ENCODE results near the gene CDC14A.
"Not testable (repeated sequence)": the region's sequence is repeated elsewhere in the genome, so short reads cannot be mapped to it uniquely, and the experiment has no call there.

CDC14A gene

GRCh38 chr1:100407390-100407789 lies 55.1 kb downstream of the CDC14A start:
- FAIRE-seq: not testable (repeated sequence)

- FAIRE-seq: no peak
Measured at GRCh38 chr1:100411019-100411418, 58.7 kb downstream of the CDC14A start.

DNA sequence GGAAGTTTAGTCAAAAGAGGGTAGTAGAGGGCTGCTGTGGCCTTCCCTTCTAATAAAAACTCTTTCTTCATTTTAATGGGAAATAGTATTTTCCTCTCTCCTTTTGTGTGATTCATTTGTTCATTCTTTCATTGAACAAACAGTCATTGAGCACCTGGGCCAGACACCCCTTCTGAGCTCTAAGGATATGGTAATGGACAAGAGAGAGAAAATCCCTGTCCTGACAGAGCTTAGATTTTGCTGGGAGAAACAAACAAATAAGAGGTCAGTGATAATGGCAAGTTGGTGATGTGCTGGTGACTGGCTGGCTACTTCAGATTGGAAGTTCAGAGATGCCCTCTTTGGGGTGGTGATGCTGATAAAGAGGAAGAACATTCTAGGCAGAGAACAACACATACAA lies 59.3 kb downstream of the CDC14A start:
- FAIRE-seq: no peak

DNA sequence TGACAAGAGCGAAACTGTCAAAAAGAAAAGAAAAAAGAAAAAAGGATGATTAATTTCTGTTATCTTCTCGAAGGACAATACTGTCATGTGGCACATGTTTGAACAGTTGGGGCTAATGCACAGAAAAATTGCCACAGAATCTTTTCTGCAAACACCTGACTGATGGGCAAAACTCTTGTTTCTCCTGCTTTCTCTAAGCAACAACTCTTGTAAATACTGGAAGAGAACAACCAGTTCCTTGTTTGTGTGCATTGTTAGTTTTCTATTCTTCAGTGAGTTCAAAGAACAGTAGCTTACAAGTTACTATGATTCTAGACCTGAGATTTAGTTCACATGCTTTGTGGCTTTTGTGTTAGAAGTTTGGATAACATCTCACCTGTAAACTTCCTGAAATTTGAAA lies 60.7 kb downstream of the CDC14A start:
- FAIRE-seq: no peak

DNA sequence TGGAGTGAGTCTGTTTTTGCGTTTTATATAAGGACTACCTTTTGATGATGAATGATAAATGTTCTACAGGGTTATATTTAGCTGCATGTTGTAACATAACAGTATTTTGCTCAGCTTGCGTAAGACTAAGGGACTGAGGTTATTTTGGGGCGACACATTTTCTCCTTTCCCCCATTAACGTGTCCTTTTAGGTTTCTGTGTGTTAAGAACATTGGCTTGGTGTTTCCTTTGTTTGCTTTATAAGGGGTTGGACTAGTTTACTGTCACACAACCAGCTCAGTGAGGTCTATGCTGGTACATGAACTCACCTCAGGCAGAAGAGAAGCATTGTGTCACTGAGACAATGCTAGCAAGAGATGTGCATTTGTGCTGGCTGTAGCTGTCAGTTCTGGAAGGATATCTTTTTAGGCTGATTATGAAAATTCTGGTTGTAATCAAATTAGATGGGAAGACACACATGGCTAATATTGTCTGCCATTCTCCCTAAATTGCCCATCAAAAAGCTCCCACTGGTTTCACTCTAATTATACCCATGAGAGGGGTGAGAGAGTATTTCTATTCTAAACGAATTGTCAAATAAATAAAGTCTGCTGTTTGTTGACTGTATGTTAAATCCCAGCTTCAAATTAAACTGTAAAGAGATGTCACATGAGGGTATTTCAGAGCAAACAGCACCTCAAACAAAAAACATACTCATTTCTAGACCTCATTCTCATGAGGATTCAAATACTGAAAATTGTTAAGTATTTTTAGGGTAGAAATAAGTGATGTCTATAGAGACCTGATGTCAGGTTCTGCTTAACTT lies 62.6 kb downstream of the CDC14A start:
- FAIRE-seq: no peak

DNA sequence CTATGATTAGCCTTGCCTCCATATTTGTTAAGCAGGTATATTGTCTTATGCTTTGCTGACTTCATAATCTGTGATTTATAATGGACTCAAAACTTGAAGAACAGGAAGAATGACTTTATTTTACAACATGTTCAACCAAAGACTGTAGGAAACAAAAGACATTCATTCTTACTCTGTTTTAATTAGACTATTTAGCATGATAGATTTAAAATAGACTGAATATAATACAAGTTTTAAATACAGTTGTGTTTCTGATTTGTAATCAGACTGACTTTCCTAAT lies 63.1 kb downstream of the CDC14A start:
- FAIRE-seq: no peak

- FAIRE-seq: no peak
Measured at GRCh38 chr1:100419072-100419471, 66.8 kb downstream of the CDC14A start.

DNA sequence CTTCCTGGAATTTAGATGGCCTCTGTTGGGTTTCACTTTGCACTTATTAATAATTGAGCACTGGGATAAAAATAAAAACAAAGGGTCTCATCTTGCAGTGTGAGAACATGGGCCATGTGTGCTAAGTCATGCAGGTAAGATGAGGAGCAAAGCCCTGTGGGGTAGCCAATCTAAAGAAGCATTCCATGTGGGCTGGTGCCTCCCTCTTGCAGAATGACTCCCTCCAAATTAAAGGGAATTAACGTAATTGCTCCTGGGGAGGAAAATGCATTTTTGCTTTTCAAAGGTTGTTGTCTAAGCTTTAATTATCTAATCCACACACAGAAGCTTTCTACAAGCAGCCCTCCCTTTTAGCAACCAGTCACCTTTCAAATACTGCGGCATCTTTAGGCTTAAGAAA lies 69.8 kb downstream of the CDC14A start:
- FAIRE-seq: no peak

GRCh38 chr1:100423832-100424337 lies 71.6 kb downstream of the CDC14A start:
- no peak for FAIRE-seq

DNA sequence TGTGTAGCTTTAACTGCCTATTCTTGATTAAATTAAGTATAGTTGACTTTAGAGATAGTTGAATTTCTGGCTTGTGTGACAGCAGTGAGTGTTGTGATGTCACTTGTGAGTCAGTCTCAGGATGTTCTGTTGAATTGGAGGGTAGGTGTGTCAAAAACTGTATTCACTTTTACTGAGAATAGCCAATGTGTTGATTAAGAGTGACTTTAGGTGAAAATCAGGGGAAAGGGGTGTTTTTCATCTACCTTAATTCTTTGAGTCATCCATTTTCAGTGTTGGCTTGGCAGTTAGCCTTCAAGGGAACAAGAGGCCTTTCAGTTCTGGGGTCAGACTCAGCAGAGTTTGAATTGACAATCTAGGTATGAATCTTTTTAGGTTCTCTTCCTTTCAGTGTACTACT lies 75.9 kb downstream of the CDC14A start:
- no peak for FAIRE-seq

- FAIRE-seq: no peak
Measured at GRCh38 chr1:100430325-100430756, 78.0 kb downstream of the CDC14A start.

DNA sequence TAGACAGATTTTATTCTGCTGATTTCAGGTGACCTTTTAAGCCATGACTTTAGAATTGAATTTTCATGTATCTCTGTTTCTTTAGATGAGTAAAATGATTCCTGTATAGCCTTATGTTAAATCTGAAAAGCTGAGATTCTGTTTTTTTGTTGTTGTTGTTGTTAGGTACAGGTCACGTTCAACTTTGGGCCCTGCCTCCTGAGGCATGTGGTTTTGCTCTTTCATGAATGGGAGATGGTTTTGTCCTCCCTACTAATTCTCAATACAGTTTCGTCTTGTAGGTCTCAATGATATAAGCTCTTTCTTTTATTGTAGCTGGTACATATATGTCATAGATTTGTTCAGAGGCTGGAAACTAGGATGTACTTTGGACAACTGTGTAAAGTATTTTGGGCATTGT lies 79.6 kb downstream of the CDC14A start:
- no peak for FAIRE-seq

- no peak for FAIRE-seq
Measured at GRCh38 chr1:100433563-100433962, 81.3 kb downstream of the CDC14A start.

DNA sequence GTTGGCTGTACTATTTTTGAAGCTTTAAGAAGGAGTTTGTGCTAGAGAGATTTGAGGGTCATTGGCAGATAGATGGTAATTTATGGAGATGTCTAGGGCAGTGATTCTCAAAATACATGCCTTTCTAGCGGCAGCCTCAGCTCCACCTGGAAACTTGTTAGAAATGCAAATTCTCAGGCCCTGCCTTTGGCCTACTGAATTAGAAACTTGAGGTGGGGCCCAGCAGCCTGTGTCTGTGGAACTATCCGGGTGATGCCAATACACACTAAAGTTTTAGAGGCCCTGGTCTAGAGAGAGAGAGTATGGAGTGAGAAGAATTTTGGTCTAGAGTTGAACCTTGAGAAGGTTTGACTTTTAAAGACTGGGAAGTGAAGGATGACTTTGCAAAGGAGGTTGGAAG lies 82.5 kb downstream of the CDC14A start:
- no peak for FAIRE-seq

DNA sequence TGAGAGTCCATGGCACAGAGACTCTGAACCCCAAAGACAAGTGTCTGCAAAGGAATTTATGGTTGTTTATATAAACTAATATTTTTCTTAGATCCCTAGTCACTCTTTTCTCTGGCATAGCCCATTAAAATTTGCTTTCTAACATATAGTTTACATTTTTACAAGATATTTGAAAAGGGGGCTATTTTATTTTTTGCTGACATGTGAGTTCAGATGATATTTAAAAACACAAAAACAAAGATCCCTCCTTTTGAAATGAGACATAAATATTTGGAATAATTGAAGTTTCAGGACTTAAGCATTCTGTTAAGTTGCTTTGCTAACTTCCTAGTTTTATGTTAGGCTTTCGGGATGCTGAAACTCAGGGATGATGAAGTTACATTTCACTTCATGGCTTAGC lies 86.1 kb downstream of the CDC14A start:
- FAIRE-seq: no peak

DNA sequence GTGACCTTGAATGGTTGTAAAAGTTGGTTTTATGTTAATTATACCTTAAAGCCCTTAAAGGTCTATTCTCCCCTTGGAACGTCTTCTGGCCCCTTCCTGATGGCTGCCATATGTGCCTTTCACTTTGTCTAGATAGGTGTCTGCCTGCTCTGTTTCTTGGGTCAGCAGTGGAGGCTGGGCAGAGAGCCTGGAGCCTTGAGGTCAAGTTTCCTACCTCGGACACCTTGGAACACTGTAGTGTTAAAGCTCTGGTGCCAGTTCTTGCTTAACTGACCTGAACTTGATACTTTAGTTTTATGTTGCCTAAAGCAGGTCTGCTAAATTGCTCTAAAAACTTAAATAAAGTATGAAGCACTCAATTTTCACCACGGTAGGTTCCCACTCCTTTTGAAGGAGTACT lies 86.5 kb downstream of the CDC14A start:
- no peak for FAIRE-seq

DNA sequence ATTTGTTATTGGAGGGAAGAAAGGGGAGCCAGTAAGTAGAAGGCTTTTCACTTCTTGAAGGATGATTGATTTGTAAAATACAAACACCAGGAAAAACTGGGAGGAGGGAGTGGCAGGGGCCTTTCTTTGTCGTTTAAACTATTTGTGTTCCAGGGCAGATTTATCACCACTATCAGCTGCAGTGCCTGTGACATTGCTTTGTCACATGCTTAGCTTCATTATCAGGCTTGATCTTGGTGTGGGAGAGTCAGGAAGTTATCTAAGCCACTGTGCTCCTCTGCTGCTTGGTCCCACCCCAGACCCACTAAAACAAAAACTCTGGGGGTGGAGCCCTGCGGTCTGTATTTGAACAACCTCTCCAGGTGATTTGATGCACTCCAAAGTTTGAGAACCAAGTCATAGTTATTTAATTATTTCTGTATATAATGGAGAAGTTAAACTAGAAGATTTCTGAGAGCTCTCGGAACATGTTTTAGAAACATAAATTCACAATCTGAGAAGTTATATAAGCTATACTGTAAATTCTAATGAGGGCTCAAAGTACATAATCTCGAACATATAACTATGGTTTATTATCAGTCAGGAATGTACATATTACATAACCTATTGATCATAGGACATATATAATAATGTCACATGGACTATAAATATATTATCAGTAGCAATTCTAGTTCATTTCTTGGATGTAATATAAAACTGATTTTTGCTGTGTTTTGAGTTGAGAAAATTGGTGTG lies 87.9 kb downstream of the CDC14A start:
- FAIRE-seq: peak; percentile 62

- no peak for FAIRE-seq
Measured at GRCh38 chr1:100441146-100441545, 88.8 kb downstream of the CDC14A start.

DNA sequence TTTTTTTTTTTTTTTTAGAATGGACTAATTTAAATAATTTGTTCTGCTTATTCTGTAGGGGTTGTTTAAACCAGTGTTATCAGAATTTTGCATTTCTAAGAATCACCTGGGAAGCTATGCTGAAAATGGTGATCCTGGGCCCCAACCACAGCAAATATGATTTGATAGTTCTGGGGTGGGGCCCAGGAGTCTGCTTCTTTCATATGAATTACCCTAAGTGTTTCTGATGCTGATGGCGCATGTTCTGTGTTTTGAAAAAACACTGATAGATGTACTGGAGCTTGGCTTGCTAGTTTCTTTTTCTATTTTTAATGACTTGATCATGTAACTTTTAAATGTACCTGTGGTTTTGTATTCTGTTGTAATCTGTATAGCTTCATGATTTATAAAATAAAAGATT lies 89.3 kb downstream of the CDC14A start:
- no peak for FAIRE-seq

DNA sequence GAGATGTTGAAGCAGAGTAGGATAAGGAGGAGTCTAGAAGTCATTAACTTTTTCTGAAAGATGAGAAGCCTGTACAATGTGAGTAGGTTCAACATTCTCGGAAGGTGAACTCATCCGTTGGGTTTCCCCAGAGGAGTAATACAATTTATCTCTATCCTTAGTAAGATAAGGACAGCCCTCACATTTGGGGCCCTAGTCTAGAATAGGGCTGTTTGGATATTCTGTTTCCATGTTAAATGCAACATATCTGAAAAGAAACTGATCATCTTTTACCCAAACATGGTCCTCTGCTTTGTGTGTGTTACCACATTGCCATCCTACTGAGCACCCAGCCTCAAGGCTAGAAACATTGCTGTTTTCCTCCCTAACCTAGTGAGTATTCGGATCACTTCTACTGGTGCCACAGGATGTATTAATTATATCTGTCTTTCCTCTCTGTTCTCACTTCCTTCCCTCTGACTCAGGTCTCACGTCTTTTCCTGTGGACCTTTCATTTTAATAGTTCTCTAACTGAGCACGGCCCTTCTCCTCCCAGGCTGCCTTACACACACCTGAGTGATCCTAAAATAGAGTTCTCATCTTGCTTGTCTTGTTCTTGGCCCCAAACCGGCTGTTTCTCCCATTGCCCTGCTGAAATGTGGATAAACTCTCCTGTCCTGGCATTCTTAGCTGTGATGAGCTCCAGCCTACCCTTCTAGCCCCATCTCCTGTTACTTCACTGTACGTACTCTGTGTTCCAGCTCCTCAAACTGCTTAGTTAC lies 91.7 kb downstream of the CDC14A start:
- no peak for FAIRE-seq

- no peak for FAIRE-seq
Measured at GRCh38 chr1:100445565-100445964, 93.3 kb downstream of the CDC14A start.

DNA sequence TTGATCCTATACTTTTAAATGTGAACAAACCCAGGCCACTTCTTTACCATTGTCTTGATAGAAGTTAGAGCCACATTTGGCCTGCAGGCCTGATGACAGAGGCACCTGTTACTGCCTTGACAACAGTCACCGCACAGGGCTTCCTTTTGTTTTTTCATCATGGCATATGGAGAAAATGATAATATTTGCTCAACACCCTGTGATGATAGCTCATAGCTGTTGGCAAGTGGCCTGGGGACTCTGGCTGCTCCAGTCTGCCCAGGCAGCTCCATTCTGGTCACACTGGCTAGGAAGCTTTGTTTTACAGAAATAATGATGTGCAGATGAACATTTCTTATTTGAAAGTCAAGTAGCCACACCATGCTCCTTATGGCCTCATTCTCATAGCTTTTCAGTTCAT lies 96.1 kb downstream of the CDC14A start:
- FAIRE-seq: no peak

GRCh38 chr1:100449477-100449876 lies 97.2 kb downstream of the CDC14A start:
- no peak for FAIRE-seq

GRCh38 chr1:100452641-100453040 lies 100.3 kb downstream of the CDC14A start:
- peak; percentile 14 for FAIRE-seq

Data from colon (tissue), 2 donors.